GM12873 (cell line): ENCODE results near the gene ERC1.

ENCODE experiments used
- TF ChIP-seq, protein P1 (sequence below): IDR thresholded peaks from 2 replicates; pipeline ENCODE4 v1.5.1; 2012; ENCODE audit warnings: low read depth, mild to moderate bottlenecking, moderate library complexity, low read length, control low read depth; ENCODE audit not compliant: insufficient read depth; ENCODE audit errors: missing control alignments

The ERC1 gene

GRCh38 chr12:997505-997904 lies 6.5 kb downstream of the ERC1 start:
- TF ChIP-seq, protein P1, sequence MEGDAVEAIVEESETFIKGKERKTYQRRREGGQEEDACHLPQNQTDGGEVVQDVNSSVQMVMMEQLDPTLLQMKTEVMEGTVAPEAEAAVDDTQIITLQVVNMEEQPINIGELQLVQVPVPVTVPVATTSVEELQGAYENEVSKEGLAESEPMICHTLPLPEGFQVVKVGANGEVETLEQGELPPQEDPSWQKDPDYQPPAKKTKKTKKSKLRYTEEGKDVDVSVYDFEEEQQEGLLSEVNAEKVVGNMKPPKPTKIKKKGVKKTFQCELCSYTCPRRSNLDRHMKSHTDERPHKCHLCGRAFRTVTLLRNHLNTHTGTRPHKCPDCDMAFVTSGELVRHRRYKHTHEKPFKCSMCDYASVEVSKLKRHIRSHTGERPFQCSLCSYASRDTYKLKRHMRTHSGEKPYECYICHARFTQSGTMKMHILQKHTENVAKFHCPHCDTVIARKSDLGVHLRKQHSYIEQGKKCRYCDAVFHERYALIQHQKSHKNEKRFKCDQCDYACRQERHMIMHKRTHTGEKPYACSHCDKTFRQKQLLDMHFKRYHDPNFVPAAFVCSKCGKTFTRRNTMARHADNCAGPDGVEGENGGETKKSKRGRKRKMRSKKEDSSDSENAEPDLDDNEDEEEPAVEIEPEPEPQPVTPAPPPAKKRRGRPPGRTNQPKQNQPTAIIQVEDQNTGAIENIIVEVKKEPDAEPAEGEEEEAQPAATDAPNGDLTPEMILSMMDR, result no peak

GRCh38 chr12:998020-998874 lies 7.2 kb downstream of the ERC1 start:
- TF ChIP-seq, protein P1, result no peak

DNA sequence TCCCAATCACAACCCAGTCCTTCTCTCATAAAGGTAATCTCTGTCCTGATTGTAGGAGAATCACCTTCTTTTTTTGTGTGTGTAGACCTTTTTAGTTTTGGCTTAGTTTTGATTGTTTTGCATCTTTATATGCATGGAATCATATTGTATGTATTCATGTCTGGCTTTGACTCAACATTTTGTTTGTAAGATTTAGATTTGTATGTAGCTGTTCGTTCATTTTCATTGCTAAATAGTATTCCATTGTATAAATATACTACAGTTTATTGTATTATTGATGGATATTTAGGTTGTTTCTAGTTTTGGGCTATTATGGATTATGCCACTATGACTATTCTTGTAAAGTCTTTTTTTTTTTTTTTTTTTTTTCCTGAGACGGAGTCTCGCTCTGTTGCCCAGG lies 10.5 kb downstream of the ERC1 start:
- TF ChIP-seq, protein P1, result no peak

GRCh38 chr12:1003600-1004271 lies 12.7 kb downstream of the ERC1 start:
- TF ChIP-seq, protein P1, result no peak

- TF ChIP-seq, protein P1, result no peak
Measured at GRCh38 chr12:1006255-1006654, 15.2 kb downstream of the ERC1 start.

GRCh38 chr12:1007276-1007675 lies 16.3 kb downstream of the ERC1 start:
- TF ChIP-seq, protein P1, result no peak

GRCh38 chr12:1007994-1008393 lies 17.0 kb downstream of the ERC1 start:
- TF ChIP-seq, protein P1, result no peak
